ENCODE results near the gene SNX9.

- TF ChIP-seq POLR2A (IDR thresholded peaks at IDR 0.05) (no peak), CTCF (IDR thresholded peaks at IDR 0.05) (no peak)
Measured at GRCh38 chr6:157985378-157986155, 162.5 kb downstream of the SNX9 start.
